ENCODE measurements around the gene PLEKHD1. TPM values are rescaled to one million over a fixed set of nuclear protein-coding genes. Genes with fewer than 3 reads are reported as not detected.

PLEKHD1 gene
- polyA plus RNA-seq, 5 donors, result 0.19 to 0.29 (median 0.23) TPM

DNA sequence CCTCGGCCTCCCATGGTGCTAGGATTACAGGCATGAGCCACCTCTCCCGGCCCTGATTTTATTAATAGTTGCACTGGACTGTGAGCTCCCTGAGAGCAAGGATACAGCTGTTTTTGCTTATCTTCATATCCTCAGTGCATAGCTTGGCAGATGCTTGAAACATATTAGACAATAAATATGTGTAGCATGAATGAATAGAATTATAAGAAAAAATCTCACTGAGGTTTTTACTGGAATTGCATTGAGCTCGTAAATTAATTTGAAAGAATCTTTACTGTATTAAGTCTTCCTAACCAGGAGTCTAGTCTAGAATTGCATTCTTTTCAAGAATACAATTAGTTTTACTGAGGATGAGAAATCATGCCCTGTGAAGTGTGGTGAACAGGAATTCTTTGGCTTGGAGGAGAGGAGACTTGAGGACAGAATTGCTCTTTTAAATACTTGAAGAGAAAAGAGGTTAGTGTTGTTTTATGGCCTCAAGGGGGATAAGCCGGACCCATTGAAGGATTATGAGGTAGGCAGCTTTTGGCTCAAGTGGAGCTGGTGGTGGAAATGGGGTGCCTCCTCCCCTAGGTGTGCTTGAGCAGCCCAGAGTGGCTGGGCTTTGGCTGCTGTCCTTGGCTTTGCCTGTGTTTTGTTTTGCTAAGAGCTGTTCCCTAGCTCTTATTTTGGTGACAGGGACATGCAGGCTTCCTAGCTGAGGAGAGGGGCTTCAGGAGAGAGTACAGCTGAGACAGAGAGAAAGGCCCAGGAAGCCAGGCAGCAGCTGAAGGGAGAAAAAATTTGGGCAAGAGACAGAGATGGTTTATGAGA is 34.0 kb downstream of the PLEKHD1 start:
- no peak for DNase-seq

DNA sequence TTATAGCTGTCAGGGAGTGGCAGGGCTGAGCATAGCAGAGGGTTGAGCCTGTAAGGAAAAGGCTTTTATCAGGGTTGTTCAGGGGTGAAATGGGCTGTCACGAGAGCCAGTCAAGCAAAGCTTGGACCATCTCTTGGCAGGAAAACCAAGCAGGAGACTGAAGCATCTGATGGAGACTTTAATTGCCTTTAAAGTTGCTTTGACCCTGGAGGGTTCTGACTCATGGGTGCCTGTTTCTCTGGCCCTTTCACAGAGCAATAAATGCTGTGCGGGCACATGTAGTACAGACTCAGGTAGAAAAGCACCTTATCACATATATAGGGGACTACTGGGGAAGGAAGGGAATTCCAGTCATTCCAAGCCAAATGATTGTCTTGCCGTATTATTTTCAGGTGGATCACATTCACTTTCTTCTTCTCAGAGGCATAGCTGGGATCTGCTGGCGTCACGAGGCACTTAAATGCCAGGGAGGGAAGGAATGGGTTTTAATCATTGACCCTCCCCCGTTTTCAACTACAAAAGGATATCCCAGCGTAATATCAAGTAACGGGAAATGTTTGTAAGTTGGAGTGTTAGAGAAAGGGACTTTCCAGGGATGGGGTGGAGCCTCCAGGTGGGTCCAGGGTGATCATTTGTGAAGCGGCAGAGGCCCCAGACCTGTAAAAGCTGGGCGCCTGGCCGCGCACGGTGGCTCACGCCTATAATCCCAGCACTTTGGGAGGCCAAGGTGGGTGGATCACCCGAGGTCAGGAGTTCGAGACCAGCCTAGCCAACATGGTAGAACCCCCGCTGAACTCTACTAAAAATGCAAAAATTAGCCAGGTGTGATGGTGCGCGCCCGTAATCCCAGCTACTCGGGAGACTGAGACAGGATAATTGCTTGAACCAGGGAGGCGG is 34.9 kb downstream of the PLEKHD1 start:
- no peak for DNase-seq

GRCh38 chr14:69522026-69522425 is 37.5 kb downstream of the PLEKHD1 start:
- DNase-seq, result no peak

- no peak for DNase-seq
These were observed 41.4 kb downstream of the PLEKHD1 start for GRCh38 chr14:69525896-69526295.

DNA sequence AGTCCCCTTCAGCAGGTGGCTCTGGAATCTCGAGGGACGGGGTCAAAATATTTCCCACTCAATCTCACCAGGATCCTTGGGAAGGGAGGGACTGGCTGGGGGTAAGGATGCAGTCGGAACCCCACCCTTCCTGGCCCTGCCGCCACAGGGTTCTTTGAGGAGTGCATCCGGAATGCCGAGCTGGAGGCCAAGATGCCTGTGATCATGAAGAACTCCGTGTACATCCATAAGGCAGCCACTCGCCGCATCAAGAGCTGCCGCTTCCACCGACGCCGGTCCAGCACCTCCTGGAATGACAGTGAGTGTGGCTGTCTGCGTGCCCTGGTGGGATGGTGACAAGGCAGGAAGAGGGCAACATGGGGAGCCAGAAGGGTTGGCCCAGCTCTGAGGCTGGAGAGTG is 43.1 kb downstream of the PLEKHD1 start:
- DNase-seq, result no peak

DNA sequence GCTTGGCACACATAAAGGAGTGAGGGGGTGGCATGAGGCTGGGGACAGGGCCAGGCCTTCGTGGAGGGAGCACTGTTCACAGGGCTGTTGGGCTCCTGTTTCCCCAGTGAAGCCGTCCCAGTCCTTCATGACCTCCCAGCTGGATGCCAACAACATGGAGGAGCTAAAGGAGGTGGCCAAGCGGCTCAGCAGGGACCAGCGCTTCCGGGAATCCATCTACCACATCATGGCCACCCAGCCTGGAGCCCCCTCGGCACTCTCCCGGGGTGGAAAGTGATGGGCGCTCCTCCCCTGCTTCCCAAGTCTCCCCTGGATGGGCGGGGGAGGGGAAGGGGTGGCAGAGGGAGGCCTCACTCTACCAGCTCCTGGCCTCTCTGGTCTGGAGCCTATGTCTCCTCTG is 43.6 kb downstream of the PLEKHD1 start:
- no peak for DNase-seq

DNA sequence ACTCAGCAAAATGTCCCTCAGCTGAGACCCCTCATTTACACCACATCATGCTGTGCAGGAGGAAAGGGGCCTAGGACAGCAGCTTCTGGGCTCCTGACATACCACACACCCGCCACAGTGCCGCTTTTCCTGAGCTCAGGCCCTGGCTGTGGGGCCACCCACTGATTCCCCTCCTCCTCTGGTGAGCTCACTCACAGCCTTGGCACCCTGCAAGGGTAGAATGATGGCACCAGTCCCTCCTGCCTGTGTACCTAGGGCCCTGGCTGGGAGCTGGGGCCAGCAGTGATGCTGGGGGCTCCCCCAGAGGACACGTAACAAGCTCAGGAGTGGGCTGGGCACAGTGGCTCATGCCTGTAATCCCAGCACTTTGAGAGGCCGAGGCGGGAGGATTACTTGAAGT is 44.4 kb downstream of the PLEKHD1 start:
- no peak for DNase-seq

DNA sequence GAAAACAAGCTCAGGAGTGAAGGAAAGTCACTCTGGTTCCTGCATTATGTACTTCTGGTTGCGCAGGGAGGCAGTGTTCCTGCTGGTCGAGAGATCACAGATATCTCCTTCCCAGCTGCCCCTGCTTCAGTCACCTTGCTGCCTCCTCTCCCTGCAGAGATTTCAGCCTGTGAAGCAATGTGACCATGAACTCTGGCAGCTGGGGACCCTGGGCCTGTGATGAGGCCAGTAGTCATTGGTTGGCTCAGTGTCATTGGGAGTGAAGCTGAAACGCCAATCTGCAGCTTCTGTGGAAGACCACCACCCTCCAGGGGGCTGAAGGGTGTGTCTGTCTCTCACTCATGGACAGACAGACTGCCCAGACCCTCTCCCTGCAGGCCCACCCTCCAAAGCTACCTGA is 45.0 kb downstream of the PLEKHD1 start:
- no peak for DNase-seq

GRCh38 chr14:69530095-69530494 is 45.6 kb downstream of the PLEKHD1 start:
- DNase-seq, result no peak

DNA sequence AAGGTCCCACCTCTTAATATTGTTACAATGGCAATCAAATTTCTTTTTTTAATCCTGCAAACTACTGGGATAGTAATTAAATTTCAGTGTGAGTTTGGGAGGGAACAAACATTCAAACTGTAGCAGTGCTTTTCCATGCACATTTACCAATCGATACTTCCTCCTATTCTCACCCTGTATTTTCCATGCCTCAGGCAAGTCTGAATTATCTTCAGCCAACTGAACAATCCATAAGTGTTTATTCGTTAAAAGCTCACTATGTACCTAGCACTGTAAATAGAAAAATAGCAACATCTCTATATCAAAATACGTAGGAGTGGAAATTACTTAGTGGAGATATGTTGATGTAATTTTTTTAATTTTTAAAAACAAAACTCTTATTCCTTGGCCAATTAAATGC is 46.6 kb downstream of the PLEKHD1 start:
- no peak for DNase-seq

DNA sequence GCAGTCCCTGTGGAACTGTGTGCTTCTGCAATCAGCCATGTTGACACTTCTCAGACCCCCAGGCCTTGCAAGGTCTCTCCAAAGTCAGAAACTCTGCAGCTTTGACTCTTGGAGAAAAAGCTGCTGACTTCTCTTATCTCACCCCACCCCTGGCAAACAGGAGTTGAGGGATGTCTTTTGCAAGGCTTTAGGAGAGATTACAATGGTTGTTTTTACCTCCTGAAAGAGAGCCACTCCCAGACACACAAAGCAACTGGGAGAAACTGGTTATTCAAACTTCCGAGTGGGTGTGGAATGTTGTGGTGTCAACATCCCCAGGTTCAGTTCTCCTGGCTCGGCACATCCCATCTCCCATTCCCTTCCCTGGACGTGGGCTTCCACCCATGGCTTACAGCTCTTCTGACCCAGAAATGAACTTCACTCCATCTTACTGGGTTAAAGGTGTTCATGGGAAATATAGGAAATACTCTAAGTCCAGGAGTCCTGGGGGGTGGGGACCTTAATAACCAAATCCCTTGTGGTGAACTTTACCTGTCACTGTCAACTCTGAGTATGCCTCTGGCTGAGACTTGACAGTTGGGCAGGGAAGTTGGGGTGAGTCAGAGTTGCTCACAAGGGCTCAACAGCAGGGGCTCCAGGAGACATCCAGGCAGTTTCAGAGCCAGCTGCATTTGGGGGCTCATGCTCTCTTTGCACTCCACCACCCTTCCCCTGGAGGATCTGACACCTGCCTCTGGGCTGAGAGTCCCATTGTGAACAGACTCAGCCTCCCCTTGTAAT is 48.2 kb downstream of the PLEKHD1 start:
- DNase-seq, result no peak

DNA sequence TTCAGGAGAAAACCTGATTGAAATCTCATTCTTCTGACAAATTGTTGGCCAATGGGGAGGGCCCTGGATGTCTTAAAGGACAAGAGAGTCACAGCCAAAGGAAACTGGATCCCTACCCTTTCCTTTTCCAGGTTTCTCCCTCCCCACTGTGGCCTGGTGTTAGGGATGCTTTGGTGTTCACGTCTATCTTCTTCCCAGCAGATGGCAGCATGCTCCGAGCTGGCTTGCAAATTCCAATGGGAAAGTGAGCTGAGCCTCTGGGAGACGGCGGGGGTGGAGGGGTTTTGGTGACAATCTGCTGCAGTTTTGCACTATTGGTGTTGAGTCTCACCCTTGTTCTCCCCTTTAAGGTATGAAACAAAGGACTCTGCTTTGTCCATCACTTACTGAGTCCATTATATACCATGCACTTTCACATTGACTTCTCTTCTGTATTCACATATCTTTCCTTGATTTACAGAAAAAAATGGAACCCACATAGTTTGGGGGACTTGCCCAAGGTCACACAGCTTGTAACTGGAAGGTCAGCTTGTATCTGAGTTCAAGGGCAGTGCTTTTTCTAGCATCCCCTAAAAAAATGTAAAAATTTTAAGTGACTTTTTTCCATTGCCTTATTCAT is 50.8 kb downstream of the PLEKHD1 start:
- no peak for DNase-seq

- DNase-seq, result no peak
These were observed 52.4 kb downstream of the PLEKHD1 start for GRCh38 chr14:69536971-69537370.

- DNase-seq, result no peak
These were observed 53.4 kb downstream of the PLEKHD1 start for GRCh38 chr14:69537900-69538299.

DNA sequence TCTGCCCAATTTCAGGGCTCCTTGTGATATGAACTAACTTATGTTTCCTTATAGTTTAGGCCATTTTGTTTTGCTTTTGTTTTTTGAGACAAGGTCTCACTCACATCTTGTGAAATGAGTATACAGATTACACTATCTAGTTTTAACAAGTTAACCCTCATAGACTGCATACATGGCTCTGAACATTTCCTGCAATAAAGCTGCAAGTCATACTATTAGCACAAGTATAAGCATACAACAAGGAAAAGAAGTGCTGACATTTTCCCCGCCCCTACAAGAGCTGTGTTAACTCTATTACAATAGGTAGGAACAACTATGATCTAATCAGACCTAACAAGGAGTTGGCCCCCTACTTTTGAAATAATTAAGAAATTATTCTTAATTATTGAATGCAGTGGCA is 54.2 kb downstream of the PLEKHD1 start:
- no peak for DNase-seq

DNA sequence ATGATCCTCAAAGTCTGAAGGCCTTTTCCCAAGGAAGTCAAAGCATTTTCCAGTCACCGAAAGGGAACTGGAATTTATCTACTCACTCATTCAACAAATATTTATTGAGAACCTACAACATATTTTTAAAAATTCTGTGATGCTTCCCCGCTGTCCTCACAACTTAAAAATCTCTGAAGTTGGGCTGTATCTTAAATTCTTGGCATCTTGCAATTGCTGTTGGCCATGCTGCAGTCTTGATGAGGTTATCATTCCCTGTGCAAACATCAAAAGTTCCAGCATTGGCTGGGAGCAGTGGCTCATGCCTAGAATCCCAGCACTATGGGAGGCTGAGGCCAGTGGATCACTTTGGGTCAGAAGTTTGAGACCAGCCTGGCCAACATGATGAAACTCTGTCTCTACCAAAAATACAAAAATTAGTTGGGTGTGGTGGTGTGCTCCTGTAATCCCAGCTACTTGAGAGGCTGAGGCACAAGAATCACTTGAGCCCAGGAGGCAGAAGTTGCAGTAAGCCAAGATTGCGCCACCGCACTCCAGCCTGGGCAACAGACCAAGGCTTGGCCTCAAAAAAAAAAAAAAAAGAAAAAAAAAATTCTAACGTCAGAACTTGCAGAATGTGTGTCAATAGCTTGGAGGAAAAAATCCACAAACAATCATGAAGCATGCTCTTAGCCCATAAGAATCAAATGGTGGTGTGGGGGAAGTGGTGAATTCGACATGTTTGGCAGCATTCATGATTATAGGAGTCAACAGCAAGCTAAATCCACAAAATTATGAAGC is 55.3 kb downstream of the PLEKHD1 start:
- DNase-seq, result peak in 1 of 2 donors; percentile 24

GRCh38 chr14:69540654-69541335 is 56.3 kb downstream of the PLEKHD1 start:
- no peak for DNase-seq

GRCh38 chr14:69542311-69542710 is 57.8 kb downstream of the PLEKHD1 start:
- DNase-seq, result no peak

GRCh38 chr14:69543341-69544115 is 59.0 kb downstream of the PLEKHD1 start:
- no peak for DNase-seq
